ENCODE data around the gene NXPH4. TPM values are rescaled to one million over a fixed set of nuclear protein-coding genes. Genes with fewer than 3 reads are reported as not detected.

Gene NXPH4
- total RNA-seq, 1 donor from 2014 or later: 0.82 TPM

DNA sequence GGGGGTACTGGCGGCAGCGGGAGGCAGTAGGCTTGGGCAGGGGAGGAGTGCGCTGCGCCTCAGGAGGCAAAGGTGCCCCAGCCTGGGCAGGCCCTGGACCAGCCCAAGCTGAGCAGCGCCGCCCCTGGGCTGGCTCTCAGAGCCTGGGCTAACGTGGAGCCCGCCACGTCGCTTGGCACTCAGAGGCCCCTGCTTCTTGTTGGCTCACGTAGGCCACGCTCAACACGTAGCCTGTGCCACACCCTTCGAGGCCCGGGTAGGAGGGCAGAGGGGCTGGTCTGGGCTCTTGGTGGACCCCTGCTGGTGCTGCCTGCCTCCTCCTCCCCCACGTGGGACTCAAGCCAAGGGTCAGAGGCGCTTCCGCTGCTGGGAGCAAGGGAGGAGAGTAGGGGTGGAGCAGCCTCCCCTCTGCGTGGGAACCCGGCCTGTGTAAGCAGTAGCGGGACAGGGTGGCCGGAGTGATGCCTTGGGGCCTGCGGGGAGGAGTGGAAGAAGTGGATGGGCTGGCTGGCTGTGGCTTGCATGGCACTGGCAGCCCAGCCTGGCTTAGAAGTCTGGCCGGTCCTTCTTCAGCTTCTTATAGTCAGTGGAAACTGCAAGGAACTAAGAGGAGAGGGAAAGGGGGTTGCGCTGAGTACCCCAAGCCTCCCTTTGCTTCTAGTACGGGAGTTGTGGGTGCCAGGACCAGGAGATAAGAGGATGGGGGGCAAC lies 18.6 kb downstream of the NXPH4 start:
- peaks cover 63% of the 10 kb centered on the region for H3K36me3 Mint-ChIP-seq (ENCODE audit: low read depth)
- H3K27ac Mint-ChIP-seq: no peak overlapping the region
- no peak overlapping the region for H3K4me3 Mint-ChIP-seq (ENCODE audit: low read depth)
- H3K9me3 Mint-ChIP-seq: no peaks in the 10 kb centered on the region
- intact Hi-C loops (cut with micrococcal nuclease): no loop called here
- H3K4me1 Mint-ChIP-seq (ENCODE audit: low read depth): peaks cover 29% of the 10 kb centered on the region
- DNase-seq (ENCODE audit: low spot score): no peak
- peaks cover 18% of the 10 kb centered on the region for H3K27me3 Mint-ChIP-seq (ENCODE audit: low read depth)

DNA sequence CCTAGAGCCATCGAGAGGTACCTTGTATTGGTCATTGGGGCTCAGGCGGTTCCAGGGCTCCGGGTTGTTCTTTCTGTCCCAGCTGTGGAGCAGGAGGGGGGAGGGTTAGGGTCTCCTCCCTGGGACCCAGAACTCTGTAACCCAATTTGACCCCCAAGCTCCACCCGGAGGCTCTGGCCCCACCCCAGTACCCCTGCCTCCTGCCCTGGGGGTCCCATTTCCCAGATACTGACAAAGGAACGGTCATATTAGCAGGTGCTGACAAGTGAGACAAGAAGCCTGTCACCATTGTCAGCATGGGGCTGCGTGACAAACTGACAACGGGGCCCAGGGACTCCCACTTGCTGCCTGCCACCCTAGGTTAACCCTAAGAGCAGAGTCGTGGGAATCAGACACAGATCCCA lies 19.1 kb downstream of the NXPH4 start:
- intact Hi-C loops (cut with micrococcal nuclease): no loop called here
- Mint-ChIP-seq H3K9me3 (no peaks in the 10 kb centered on the region), H3K4me3 (ENCODE audit: low read depth) (no peak overlapping the region), H3K27me3 (ENCODE audit: low read depth) (peaks cover 23% of the 10 kb centered on the region), H3K27ac (no peak overlapping the region), H3K36me3 (ENCODE audit: low read depth) (peaks cover 57% of the 10 kb centered on the region), H3K4me1 (ENCODE audit: low read depth) (peaks cover 29% of the 10 kb centered on the region)
- DNase-seq (ENCODE audit: low spot score): no peak

GRCh38 chr12:57236201-57236924 lies 19.8 kb downstream of the NXPH4 start:
- intact Hi-C loops (cut with micrococcal nuclease): no loop called here
- DNase-seq (ENCODE audit: low spot score): no peak
- H3K4me1 Mint-ChIP-seq (ENCODE audit: low read depth): peaks cover 31% of the 10 kb centered on the region
- no peak overlapping the region for H3K4me3 Mint-ChIP-seq (ENCODE audit: low read depth)
- peaks cover 51% of the 10 kb centered on the region for H3K36me3 Mint-ChIP-seq (ENCODE audit: low read depth)
- no peak overlapping the region for H3K27ac Mint-ChIP-seq
- H3K27me3 Mint-ChIP-seq (ENCODE audit: low read depth): peaks cover 27% of the 10 kb centered on the region
- H3K9me3 Mint-ChIP-seq: no peaks in the 10 kb centered on the region

GRCh38 chr12:57236925-57237595 lies 20.5 kb downstream of the NXPH4 start:
- Mint-ChIP-seq H3K27me3 (ENCODE audit: low read depth) (peaks cover 34% of the 10 kb centered on the region), H3K27ac (no peak overlapping the region), H3K4me3 (ENCODE audit: low read depth) (peak overlapping the region; percentile 78), H3K9me3 (no peaks in the 10 kb centered on the region), H3K4me1 (ENCODE audit: low read depth) (peaks cover 32% of the 10 kb centered on the region), H3K36me3 (ENCODE audit: low read depth) (peaks cover 44% of the 10 kb centered on the region)
- no peak for DNase-seq (ENCODE audit: low spot score)
- intact Hi-C loops (cut with micrococcal nuclease): loop anchor here (1.0 kb wide), 1 partner anchor 8 kb away; the partner anchor contains the start of gene SHMT2

DNA sequence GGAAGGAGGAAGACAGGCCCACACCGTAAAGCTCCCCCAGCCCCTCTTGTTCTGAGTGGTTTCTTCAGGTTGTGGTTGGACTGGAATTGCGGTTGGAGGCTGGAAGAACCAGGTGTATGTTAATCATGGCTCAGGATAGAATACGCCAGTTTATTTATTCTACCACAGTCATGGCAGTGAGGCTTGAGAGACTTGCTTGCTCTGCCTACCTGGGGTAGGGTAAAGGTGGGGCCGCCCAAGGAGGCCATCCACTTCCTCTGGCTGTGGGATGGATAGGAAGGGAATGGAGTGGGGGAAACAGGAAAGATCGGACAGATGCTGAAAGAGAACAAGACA lies 21.0 kb downstream of the NXPH4 start:
- Mint-ChIP-seq H3K36me3 (ENCODE audit: low read depth) (peaks cover 39% of the 10 kb centered on the region), H3K4me1 (ENCODE audit: low read depth) (peaks cover 33% of the 10 kb centered on the region), H3K27me3 (ENCODE audit: low read depth) (peaks cover 37% of the 10 kb centered on the region), H3K4me3 (ENCODE audit: low read depth) (peak overlapping the region; percentile 78), H3K27ac (no peak overlapping the region), H3K9me3 (no peaks in the 10 kb centered on the region)
- DNase-seq (ENCODE audit: low spot score): no peak
- intact Hi-C loops (cut with micrococcal nuclease): loop anchor here (1.0 kb wide), 1 partner anchor 8 kb away; the partner anchor contains the start of gene SHMT2

DNA sequence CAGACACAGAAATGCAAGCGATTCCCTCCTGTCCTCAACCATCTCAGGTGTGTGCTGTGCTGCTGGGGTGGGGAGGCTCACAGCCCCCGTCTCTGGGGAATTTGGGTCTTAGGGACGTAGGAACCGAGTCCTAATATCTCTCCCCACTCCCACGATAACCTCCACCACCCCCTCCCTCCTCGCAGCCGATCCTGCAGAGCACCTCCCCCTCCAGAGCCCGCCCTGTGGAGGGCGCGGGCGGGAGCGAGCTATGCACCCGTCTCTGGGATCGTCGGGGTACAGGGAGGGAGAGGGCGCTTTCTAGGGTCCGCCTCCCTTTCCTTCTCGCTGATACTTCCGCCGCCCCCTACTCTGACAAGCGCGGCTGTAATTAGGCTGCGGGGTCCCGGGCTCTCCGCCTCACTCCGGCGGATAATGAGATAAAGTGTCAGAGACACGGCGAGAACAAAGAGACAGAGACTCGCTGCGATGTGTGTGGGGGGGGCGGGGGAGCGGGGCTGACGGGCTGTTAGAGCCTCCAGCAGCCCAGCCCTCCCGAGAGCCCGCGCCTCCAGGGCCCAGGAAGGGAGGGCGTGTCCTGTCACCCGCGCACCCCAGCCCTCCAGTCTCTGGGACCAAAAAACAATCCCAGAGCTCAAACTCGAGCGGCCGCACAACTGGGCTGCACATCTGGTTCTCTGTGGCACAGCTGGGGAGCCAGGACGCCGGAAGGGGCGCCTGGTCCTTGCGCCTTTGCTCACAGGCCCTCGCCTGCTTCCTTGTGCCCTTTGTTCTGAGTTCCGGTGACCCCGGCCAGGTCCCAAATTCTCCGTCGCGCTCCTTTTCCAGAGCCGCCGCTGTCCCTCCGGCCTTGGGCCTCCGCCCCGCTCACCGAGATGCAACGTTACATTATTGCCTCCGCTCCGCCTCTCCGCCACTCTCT lies 21.6 kb downstream of the NXPH4 start:
- Mint-ChIP-seq H3K27ac (no peak overlapping the region), H3K9me3 (no peaks in the 10 kb centered on the region), H3K36me3 (ENCODE audit: low read depth) (peaks cover 33% of the 10 kb centered on the region), H3K27me3 (ENCODE audit: low read depth) (peaks cover 39% of the 10 kb centered on the region), H3K4me1 (ENCODE audit: low read depth) (peaks cover 37% of the 10 kb centered on the region), H3K4me3 (ENCODE audit: low read depth) (peak overlapping the region; percentile 91)
- no peak for DNase-seq (ENCODE audit: low spot score)
- intact Hi-C loops (cut with micrococcal nuclease): loop anchor here (1.0 to 2.0 kb wide), 2 partner anchors 9 to 13 kb away; partner anchors contain the start of gene SHMT2

DNA sequence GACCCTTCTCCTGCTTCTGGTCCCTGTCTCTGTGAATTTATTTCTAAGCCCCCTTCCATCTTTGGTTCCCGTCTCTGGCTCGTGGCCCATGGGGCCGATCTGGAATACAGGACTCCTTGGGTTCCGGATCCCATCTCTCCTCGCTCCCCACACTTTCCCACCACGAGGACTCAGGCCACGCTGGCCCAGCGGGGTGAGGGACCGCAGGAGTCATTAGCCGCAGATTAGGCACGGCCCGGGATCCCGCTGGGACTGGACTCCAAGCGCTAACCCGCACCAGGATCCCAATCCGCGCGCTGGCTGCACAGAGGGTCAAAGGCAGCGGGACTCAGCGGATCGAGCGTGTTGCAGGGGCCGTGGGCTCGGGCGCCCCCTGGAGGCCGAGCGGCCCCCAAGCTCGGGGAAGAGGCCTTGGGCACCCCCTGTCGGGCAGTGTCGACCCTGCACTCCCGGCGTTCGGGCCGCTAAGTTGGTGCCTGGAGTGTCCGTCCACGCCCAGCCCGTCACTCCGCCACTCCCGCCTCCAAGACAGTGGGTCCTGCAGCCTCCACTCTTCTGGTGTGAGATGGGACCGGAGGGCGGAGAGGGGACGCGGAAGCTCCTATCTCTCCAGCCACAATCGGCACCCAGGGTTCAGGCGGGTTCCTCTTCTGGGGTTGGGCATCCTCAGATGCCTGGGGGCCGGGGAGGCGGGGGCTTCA lies 22.4 kb downstream of the NXPH4 start:
- Mint-ChIP-seq H3K27ac (peak overlapping the region; percentile 62), H3K9me3 (no peaks in the 10 kb centered on the region), H3K4me1 (ENCODE audit: low read depth) (peaks cover 38% of the 10 kb centered on the region), H3K4me3 (ENCODE audit: low read depth) (peak overlapping the region; percentile 91), H3K27me3 (ENCODE audit: low read depth) (peaks cover 39% of the 10 kb centered on the region), H3K36me3 (ENCODE audit: low read depth) (peaks cover 25% of the 10 kb centered on the region)
- peak; percentile 85 for DNase-seq (ENCODE audit: low spot score)
- intact Hi-C loops (cut with micrococcal nuclease): loop anchor here (1.0 to 2.0 kb wide), 2 partner anchors 14 to 26 kb away; no protein-coding TSS in a partner anchor

- H3K4me1 Mint-ChIP-seq (ENCODE audit: low read depth): peaks cover 40% of the 10 kb centered on the region
- no peaks in the 10 kb centered on the region for H3K9me3 Mint-ChIP-seq
- peak overlapping the region; percentile 71 for H3K27ac Mint-ChIP-seq
- H3K27me3 Mint-ChIP-seq (ENCODE audit: low read depth): peaks cover 39% of the 10 kb centered on the region
- H3K4me3 Mint-ChIP-seq (ENCODE audit: low read depth): peak overlapping the region; percentile 91
- H3K36me3 Mint-ChIP-seq (ENCODE audit: low read depth): peaks cover 19% of the 10 kb centered on the region
- intact Hi-C loops (cut with micrococcal nuclease): loop anchor here (1.0 to 5.0 kb wide), 3 partner anchors 15 to 383 kb away; no protein-coding TSS in a partner anchor
- DNase-seq (ENCODE audit: low spot score): no peak
These were observed 23.0 kb downstream of the NXPH4 start for GRCh38 chr12:57239587-57240065.

DNA sequence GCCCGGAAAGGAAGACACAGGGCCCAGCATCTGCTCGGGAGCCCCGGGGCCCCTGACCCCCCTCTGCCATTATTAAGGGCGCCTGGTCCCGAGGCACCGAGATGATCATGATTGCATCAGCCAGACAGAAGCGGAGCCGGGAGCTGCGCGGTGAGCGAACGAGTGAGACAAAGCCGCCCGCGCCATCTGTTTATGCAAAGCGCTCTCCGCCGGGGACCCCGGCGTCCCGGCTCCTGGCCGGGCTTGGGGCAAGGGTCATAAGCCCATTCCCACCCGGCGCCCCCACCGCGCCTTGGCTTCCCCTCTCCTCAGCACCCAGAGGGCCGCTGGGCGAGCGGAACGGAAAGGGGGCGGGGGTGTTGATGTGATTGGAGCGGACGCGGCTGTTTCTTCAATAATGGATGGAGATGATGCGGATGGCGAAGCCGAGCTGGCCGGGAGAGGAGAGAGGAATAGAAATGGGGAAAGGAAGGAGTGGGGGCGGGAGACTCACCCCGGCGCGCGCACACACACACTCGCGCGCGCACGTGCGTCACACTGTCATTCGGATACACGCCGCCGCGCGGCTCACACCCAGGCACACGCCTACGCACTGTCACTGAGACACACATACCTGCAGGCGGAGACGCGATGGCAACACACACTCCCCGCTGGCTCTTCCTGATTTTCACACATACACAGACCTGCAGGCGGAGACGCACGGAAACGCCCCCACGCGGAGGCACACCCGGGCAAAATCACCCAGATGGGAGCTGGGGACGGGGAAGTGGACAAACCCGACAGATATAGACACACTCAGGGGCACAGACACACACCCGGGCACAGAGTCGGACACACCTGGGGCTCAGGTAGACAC lies 23.7 kb downstream of the NXPH4 start:
- Mint-ChIP-seq H3K27me3 (ENCODE audit: low read depth) (peaks cover 39% of the 10 kb centered on the region), H3K36me3 (ENCODE audit: low read depth) (peaks cover 15% of the 10 kb centered on the region), H3K27ac (peak overlapping the region; percentile 47), H3K9me3 (no peaks in the 10 kb centered on the region), H3K4me3 (ENCODE audit: low read depth) (peak overlapping the region; percentile 91), H3K4me1 (ENCODE audit: low read depth) (peaks cover 40% of the 10 kb centered on the region)
- intact Hi-C loops (cut with micrococcal nuclease): loop anchor here (5.0 kb wide), 1 partner anchor 382 kb away; no protein-coding TSS in a partner anchor
- DNase-seq (ENCODE audit: low spot score): peak; percentile 67

DNA sequence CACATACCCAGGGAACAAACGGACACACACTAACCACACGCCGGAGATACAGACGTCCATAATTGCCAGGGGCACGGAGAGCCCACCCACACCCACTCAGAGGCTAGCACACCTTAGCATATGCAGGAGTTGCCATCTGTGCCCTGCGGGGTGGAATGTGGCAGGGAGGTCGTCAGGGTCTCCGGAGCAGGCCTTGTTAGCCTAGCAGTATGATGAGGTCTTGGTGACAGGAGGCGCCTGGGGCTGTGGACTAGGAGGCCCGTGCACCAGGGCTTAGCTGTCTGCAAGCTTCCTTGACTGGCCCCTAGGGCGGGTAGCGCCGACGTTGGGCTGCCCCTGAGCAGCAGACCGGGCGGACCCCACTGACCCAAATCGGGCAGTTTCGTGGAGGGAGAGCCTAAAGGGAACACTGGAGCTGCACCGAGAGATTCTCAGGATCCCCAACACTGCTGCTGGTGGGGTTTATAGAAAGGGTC lies 24.4 kb downstream of the NXPH4 start:
- H3K9me3 Mint-ChIP-seq: no peaks in the 10 kb centered on the region
- DNase-seq (ENCODE audit: low spot score): no peak
- peak overlapping the region; percentile 91 for H3K4me3 Mint-ChIP-seq (ENCODE audit: low read depth)
- H3K27ac Mint-ChIP-seq: no peak overlapping the region
- peaks cover 40% of the 10 kb centered on the region for H3K4me1 Mint-ChIP-seq (ENCODE audit: low read depth)
- H3K27me3 Mint-ChIP-seq (ENCODE audit: low read depth): peaks cover 39% of the 10 kb centered on the region
- intact Hi-C loops (cut with micrococcal nuclease): loop anchor here (5.0 kb wide), 1 partner anchor 381 kb away; no protein-coding TSS in a partner anchor
- peaks cover 10% of the 10 kb centered on the region for H3K36me3 Mint-ChIP-seq (ENCODE audit: low read depth)

Measured in activated T-helper 2 cell treated with anti-CD3 and anti-CD28 coated beads, Interferon-gamma antibody, Interleukin-2, Interleukin-4, amounts not matched to agents 10 μg/mL and 5 μg/mL and 100 μg/mL, durations not matched to agents 14 hours and 24 hours and 36 hours (primary cell).